Activated naive CD4-positive, alpha-beta T cell treated with anti-CD3 and anti-CD28 coated beads for 36 hours (primary cell): ENCODE results near the gene NECTIN2. TPM values are rescaled to one million over a fixed set of nuclear protein-coding genes. Genes with fewer than 3 reads are reported as not detected.

ENCODE experiments used
- CTCF ChIA-PET: fragments of 350-600 bp; sonication (Branson Sonifier 250); formaldehyde crosslinking; loops from one replicate; lab custom pipeline; 2021; ENCODE audit warnings: antibody characterized with exemption; lab: Charles Lee
- DNase-seq: peaks from one replicate; pipeline ENCODE4 v3.0.0-alpha.2; 2020
- H3K27ac Mint-ChIP-seq: one replicate; pipeline ENCODE4 v1.8.0; 2021; ENCODE audit warnings: mild to moderate bottlenecking, mixed read lengths
- H3K27me3 Mint-ChIP-seq: one replicate; pipeline ENCODE4 v1.8.0; 2021; ENCODE audit warnings: low read depth, mixed read lengths
- H3K36me3 Mint-ChIP-seq: one replicate; pipeline ENCODE4 v1.8.0; 2021; ENCODE audit warnings: low read depth, mixed read lengths
- H3K4me1 Mint-ChIP-seq: one replicate; pipeline ENCODE4 v1.8.0; 2021; ENCODE audit warnings: low read depth, mixed read lengths
- H3K4me3 Mint-ChIP-seq: one replicate; pipeline ENCODE4 v1.8.0; 2021; ENCODE audit warnings: mild to moderate bottlenecking, moderate library complexity, mixed read lengths
- H3K9me3 Mint-ChIP-seq: one replicate; pipeline ENCODE4 v1.8.0; 2021; ENCODE audit warnings: mixed read lengths
- intact Hi-C: fragments of 100-400 bp; cut with micrococcal nuclease; formaldehyde crosslinking; loops from one replicate; pipeline ENCODE4 v1.15.1; 2023
- total RNA-seq, 2 experiments: library from RNA; stranded (reverse); gene quantifications; one replicate each; pipeline ENCODE4 v1.2.3, GENCODE V29; 2021

Gene NECTIN2
- total RNA-seq, 2 experiments from 2014 or later = 0.88 to 1.1 TPM

GRCh38 chr19:44927746-44928145 is 81.6 kb downstream of the NECTIN2 start:
- no peaks in the 10 kb centered on the region for H3K4me1 Mint-ChIP-seq
- no peak for DNase-seq
- no peak overlapping the region for H3K4me3 Mint-ChIP-seq
- no peaks in the 10 kb centered on the region for H3K36me3 Mint-ChIP-seq
- no peak overlapping the region for H3K27ac Mint-ChIP-seq
- H3K27me3 Mint-ChIP-seq = peaks cover 18% of the 10 kb centered on the region
- CTCF ChIA-PET = no interaction called here
- no peaks in the 10 kb centered on the region for H3K9me3 Mint-ChIP-seq
- intact Hi-C loops = no loop called here

DNA sequence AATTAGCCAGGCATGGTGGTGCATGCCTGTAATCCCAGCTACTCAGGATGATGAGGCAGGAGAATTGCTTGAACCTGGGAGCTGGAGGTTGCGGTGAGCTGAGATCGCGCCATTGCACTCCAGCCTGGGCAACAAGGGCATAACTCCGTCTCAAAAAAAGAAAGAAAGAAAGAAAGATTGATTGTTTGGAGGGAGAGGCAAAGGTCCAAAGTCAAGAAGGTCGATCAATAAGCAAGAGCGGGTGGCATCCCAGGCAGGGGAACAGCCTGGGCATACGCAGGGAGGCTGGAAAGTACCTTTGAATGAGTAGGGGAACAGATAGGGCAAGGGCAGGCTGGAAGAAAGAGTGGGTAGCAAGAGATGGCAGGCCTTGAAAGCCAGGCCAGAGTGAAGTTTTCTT is 84.0 kb downstream of the NECTIN2 start:
- intact Hi-C loops = no loop called here
- CTCF ChIA-PET = interaction anchor here (0.6 kb wide), 1 partner anchor 40 kb away, joined by 6 read pairs; no protein-coding TSS in a partner anchor
- no peak for DNase-seq
- no peaks in the 10 kb centered on the region for H3K4me1 Mint-ChIP-seq
- peaks cover 16% of the 10 kb centered on the region for H3K27me3 Mint-ChIP-seq
- H3K9me3 Mint-ChIP-seq = no peaks in the 10 kb centered on the region
- H3K27ac Mint-ChIP-seq = no peak overlapping the region
- H3K36me3 Mint-ChIP-seq = no peaks in the 10 kb centered on the region
- H3K4me3 Mint-ChIP-seq = no peak overlapping the region

GRCh38 chr19:44931541-44931940 is 85.4 kb downstream of the NECTIN2 start:
- no peaks in the 10 kb centered on the region for H3K36me3 Mint-ChIP-seq
- CTCF ChIA-PET = no interaction called here
- H3K4me1 Mint-ChIP-seq = no peaks in the 10 kb centered on the region
- no peak overlapping the region for H3K27ac Mint-ChIP-seq
- H3K27me3 Mint-ChIP-seq = peaks cover 5% of the 10 kb centered on the region
- no peaks in the 10 kb centered on the region for H3K9me3 Mint-ChIP-seq
- H3K4me3 Mint-ChIP-seq = no peak overlapping the region
- intact Hi-C loops = no loop called here
- DNase-seq = no peak

Other genes starting within 250 kb of the NECTIN2 start
- not detected for gene IGSF23, start 232.7 kb upstream of the NECTIN2 start, total RNA-seq
- gene PVR, start 202.4 kb upstream of the NECTIN2 start, total RNA-seq = 1 to 10 TPM; 8.9 to 9.8 TPM
- gene CEACAM19, start 174.8 kb upstream of the NECTIN2 start, total RNA-seq = under 1 TPM; 0.17 to 0.27 TPM
- gene CEACAM16, start 147.1 kb upstream of the NECTIN2 start, total RNA-seq = not detected
- 100 to 1,000 TPM in 1 of 2 experiments, 10 to 100 TPM in 1; 92.5 to 104 TPM for gene BCL3, start 97.6 kb upstream of the NECTIN2 start, total RNA-seq
- gene CBLC, start 68.4 kb upstream of the NECTIN2 start, total RNA-seq = not detected
- gene BCAM, start 37.2 kb upstream of the NECTIN2 start, total RNA-seq = not detected
- 10 to 100 TPM; 72.6 to 75.0 TPM for gene TOMM40, start 45.0 kb downstream of the NECTIN2 start, total RNA-seq
- gene APOE, start 59.5 kb downstream of the NECTIN2 start, total RNA-seq = 1 to 10 TPM in 1 of 2 experiments, under 1 TPM in 1; 0.72 to 1.1 TPM
- gene APOC1, start 68.3 kb downstream of the NECTIN2 start, total RNA-seq = 1 to 10 TPM; 1.2 to 1.3 TPM
- not detected for gene APOC4, start 95.9 kb downstream of the NECTIN2 start, total RNA-seq
- not detected for gene APOC2, start 99.8 kb downstream of the NECTIN2 start, total RNA-seq
- 10 to 100 TPM; 32.4 to 34.6 TPM for gene CLPTM1, start 109.1 kb downstream of the NECTIN2 start, total RNA-seq
- gene RELB, start 155.2 kb downstream of the NECTIN2 start, total RNA-seq = 10 to 100 TPM; 55.4 to 57.3 TPM
- 100 to 1,000 TPM; 106 to 113 TPM for gene CLASRP, start 192.7 kb downstream of the NECTIN2 start, total RNA-seq
- gene ZNF296, start 230.2 kb downstream of the NECTIN2 start, total RNA-seq = 1 to 10 TPM; 1.1 to 1.4 TPM
- gene GEMIN7, start 233.0 kb downstream of the NECTIN2 start, total RNA-seq = 10 to 100 TPM; 14.7 to 15.4 TPM
- 10 to 100 TPM; 10.2 to 10.3 TPM for gene PPP1R37, start 246.9 kb downstream of the NECTIN2 start, total RNA-seq